GM12801 (cell line): ENCODE data around the gene SYPL1.

Experiments
- TF ChIP-seq, protein P1 (sequence below): IDR thresholded peaks from one replicate; pipeline ENCODE4 v1.5.1; 2011; ENCODE audit warnings: control low read depth; ENCODE audit not compliant: insufficient read length; ENCODE audit errors: extremely low read depth

Gene SYPL1

GRCh38 chr7:106140406-106141173 lies 28.5 kb upstream of the SYPL1 start:
- TF ChIP-seq, protein P1, sequence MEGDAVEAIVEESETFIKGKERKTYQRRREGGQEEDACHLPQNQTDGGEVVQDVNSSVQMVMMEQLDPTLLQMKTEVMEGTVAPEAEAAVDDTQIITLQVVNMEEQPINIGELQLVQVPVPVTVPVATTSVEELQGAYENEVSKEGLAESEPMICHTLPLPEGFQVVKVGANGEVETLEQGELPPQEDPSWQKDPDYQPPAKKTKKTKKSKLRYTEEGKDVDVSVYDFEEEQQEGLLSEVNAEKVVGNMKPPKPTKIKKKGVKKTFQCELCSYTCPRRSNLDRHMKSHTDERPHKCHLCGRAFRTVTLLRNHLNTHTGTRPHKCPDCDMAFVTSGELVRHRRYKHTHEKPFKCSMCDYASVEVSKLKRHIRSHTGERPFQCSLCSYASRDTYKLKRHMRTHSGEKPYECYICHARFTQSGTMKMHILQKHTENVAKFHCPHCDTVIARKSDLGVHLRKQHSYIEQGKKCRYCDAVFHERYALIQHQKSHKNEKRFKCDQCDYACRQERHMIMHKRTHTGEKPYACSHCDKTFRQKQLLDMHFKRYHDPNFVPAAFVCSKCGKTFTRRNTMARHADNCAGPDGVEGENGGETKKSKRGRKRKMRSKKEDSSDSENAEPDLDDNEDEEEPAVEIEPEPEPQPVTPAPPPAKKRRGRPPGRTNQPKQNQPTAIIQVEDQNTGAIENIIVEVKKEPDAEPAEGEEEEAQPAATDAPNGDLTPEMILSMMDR, result no peak

GRCh38 chr7:106139265-106140251 lies 27.4 kb upstream of the SYPL1 start:
- TF ChIP-seq, protein P1, result no peak

DNA sequence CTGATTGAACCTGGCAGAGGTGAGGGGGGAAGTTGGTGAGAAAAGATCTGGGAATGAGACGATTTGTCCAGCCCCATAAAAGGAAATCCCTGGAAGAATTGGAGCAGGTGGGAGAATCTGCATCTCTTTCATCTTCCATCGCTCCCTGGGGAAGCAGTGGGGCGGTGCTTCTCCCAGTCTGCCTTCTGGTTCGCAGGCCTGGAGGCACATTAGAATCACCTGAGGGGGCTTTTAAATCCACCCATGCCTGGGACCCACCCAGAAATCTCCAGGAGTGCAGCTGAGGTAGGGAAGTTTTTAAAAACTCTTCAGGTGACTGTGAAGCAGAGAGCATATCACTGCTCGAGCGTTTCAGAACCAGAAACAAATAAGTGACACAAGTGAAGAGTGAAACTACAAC lies 26.7 kb upstream of the SYPL1 start:
- TF ChIP-seq, protein P1, result no peak

GRCh38 chr7:106134241-106134640 lies 22.1 kb upstream of the SYPL1 start:
- TF ChIP-seq, protein P1, result no peak

GRCh38 chr7:106129291-106129690 lies 17.2 kb upstream of the SYPL1 start:
- TF ChIP-seq, protein P1, result no peak

DNA sequence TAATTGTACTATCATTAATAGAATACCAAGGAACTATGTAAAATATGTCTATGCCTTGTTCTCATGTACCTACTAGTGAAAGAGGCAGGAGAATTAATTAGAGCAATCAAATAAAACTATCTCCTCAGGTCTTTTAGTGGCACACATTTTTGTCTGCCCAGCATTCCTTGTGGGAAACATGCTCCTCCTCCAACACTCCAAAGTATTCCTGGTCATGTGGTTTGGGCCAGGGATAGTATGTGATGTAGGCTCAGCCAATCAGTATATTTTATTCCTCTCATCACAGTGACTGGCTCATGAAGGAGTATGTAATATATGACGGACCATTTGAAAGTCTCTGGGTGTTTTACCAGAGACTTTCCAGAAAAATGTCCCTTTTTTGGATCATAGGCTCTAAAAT lies 16.7 kb upstream of the SYPL1 start:
- TF ChIP-seq, protein P1, result no peak
